GM21737 (cell line): Measurements from ENCODE around the gene ADIG.

Experiments
- ATAC-seq: cut with Tn5 transposase; IDR thresholded peaks from one replicate; pipeline ENCODE4 v1.9.1; 2021; ENCODE audit warnings: mild to moderate bottlenecking, moderate library complexity; ENCODE audit not compliant: unreplicated experiment

ADIG gene

GRCh38 chr20:38581013-38581412 is at the start of gene ADIG:
Gene ADIG (plus strand): TSS chr20:38581197. CDS start chr20:38581251, 54 bp downstream.
- ATAC-seq: no peak

GRCh38 chr20:38534756-38535155 is 46.2 kb upstream of the ADIG start:
- ATAC-seq: no peak

GRCh38 chr20:38536310-38536709 is 44.7 kb upstream of the ADIG start:
- ATAC-seq: no peak

- ATAC-seq: no peak
Measured at GRCh38 chr20:38537176-38537575, 43.8 kb upstream of the ADIG start.

GRCh38 chr20:38538789-38539188 is 42.2 kb upstream of the ADIG start:
- ATAC-seq: no peak

GRCh38 chr20:38543014-38543906 is 37.7 kb upstream of the ADIG start:
- no peak for ATAC-seq

GRCh38 chr20:38545771-38546170 is 35.2 kb upstream of the ADIG start:
- no peak for ATAC-seq

- ATAC-seq: no peak
Measured at GRCh38 chr20:38547288-38548085, 33.5 kb upstream of the ADIG start.

- no peak for ATAC-seq
Measured at GRCh38 chr20:38548356-38549083, 32.5 kb upstream of the ADIG start.

- no peak for ATAC-seq
Measured at GRCh38 chr20:38550274-38550673, 30.7 kb upstream of the ADIG start.

- ATAC-seq: no peak
Measured at GRCh38 chr20:38551056-38551626, 29.9 kb upstream of the ADIG start.

GRCh38 chr20:38554986-38555385 is 26.0 kb upstream of the ADIG start:
- ATAC-seq: no peak

- ATAC-seq: no peak
Measured at GRCh38 chr20:38555395-38555794, 25.6 kb upstream of the ADIG start.

- no peak for ATAC-seq
Measured at GRCh38 chr20:38557174-38557573, 23.8 kb upstream of the ADIG start.

- ATAC-seq: no peak
Measured at GRCh38 chr20:38558596-38559360, 22.2 kb upstream of the ADIG start.

GRCh38 chr20:38559764-38560163 is 21.2 kb upstream of the ADIG start:
- no peak for ATAC-seq

GRCh38 chr20:38563802-38564431 is 17.1 kb upstream of the ADIG start:
- no peak for ATAC-seq

GRCh38 chr20:38564680-38565079 is 16.3 kb upstream of the ADIG start:
- ATAC-seq: no peak

GRCh38 chr20:38566036-38566598 is 14.9 kb upstream of the ADIG start:
- no peak for ATAC-seq
